Left colon (tissue), 2 donors: ENCODE measurements around the gene RAB3C. TPM values are rescaled to one million over a fixed set of nuclear protein-coding genes. Genes with fewer than 3 reads are reported as not detected.
"Not testable (repeated sequence)": the region's sequence is repeated elsewhere in the genome, so short reads cannot be mapped to it uniquely, and the experiment has no call there.

ENCODE experiments used
- ATAC-seq: fragments of 200-7000 bp; cut with Tn5 transposase; one replicate; pipeline ENCODE4 v1.9.1; 2020; ENCODE audit warnings: mild to moderate bottlenecking, moderate library complexity
- DNase-seq, 2 donors: peaks; one replicate each; pipeline ENCODE4 v3.0.0-alpha.2; 2020
- intact Hi-C, 2 donors: fragments of 100-400 bp; cut with DNase I in 1 of 2; cut with micrococcal nuclease in 1 of 2; formaldehyde crosslinking; loops; one replicate each; pipeline versions ENCODE4 v1.11.2 to v1.14.0; 2022; cut with DNase I, micrococcal nuclease
- long read RNA-seq: library from polyadenylated mRNA; unstranded; transcript quantifications from one replicate; pipeline ENCODE4 v2.0.0, GENCODE V29; 2021
- total RNA-seq, 2 donors: library from RNA; stranded (reverse); fragmentation: NEBNext Ultra II Directional; extraction: Animal tissue kit (Norgen Biotek cat#: 25700); gene quantifications; one replicate each; pipeline ENCODE4 v1.2.1, GENCODE V29; 2021
- donor health status: DM: no; HTN: no; CAD: no.
- donor health status: DM: yes; HTN: yes; CAD: no.

RAB3C gene
- total RNA-seq = 1 to 10 TPM; 1.2 to 2.2 TPM
- long read RNA-seq = 0 reads

- peak; percentile 90 to 92 for DNase-seq
- intact Hi-C loops = no loop called here
- peak; percentile 100 for ATAC-seq
Measured at GRCh38 chr5:58582803-58583491, at the start of gene RAB3C. TSS of gene RAB3C (plus strand) at chr5:58583075. CDS start at chr5:58583209, 134 bp downstream.

GRCh38 chr5:58541935-58542334, 40.9 kb upstream of the RAB3C start:
- DNase-seq, intact Hi-C loops, ATAC-seq: not testable (repeated sequence)

GRCh38 chr5:58542709-58543108, 40.2 kb upstream of the RAB3C start:
- no peak for ATAC-seq
- intact Hi-C loops = no loop called here
- DNase-seq = no peak

GRCh38 chr5:58543723-58544122, 39.2 kb upstream of the RAB3C start:
- no peak for DNase-seq
- intact Hi-C loops = no loop called here
- ATAC-seq = no peak

GRCh38 chr5:58544195-58544594, 38.7 kb upstream of the RAB3C start:
- DNase-seq (no peak), ATAC-seq (no peak)
- intact Hi-C loops = no loop called here

GRCh38 chr5:58544926-58545325, 37.9 kb upstream of the RAB3C start:
- ATAC-seq (no peak), DNase-seq (no peak)
- intact Hi-C loops = no loop called here

GRCh38 chr5:58545912-58546311, 37.0 kb upstream of the RAB3C start:
- intact Hi-C loops = no loop called here
- ATAC-seq (no peak), DNase-seq (no peak)

- intact Hi-C loops = no loop called here
- ATAC-seq = no peak
- no peak for DNase-seq
Measured at GRCh38 chr5:58548068-58548467, 34.8 kb upstream of the RAB3C start.

- intact Hi-C loops = no loop called here
- ATAC-seq (no peak), DNase-seq (no peak)
Measured at GRCh38 chr5:58551492-58551891, 31.4 kb upstream of the RAB3C start.

- intact Hi-C loops, DNase-seq, ATAC-seq: not testable (repeated sequence)
Measured at GRCh38 chr5:58557665-58558338, 25.1 kb upstream of the RAB3C start.

- ATAC-seq, intact Hi-C loops, DNase-seq: not testable (repeated sequence)
Measured at GRCh38 chr5:58563016-58563700, 19.7 kb upstream of the RAB3C start.

GRCh38 chr5:58564043-58564832, 18.6 kb upstream of the RAB3C start:
- ATAC-seq, intact Hi-C loops, DNase-seq: not testable (repeated sequence)

- ATAC-seq = no peak
- no peak for DNase-seq
- intact Hi-C loops = no loop called here
Measured at GRCh38 chr5:58565033-58565432, 17.8 kb upstream of the RAB3C start.

GRCh38 chr5:58571501-58571900, 11.4 kb upstream of the RAB3C start:
- DNase-seq (no peak), ATAC-seq (no peak)
- intact Hi-C loops = no loop called here

- intact Hi-C loops, DNase-seq, ATAC-seq: not testable (repeated sequence)
Measured at GRCh38 chr5:58572973-58573372, 9.9 kb upstream of the RAB3C start.

- DNase-seq (no peak), ATAC-seq (no peak)
- intact Hi-C loops = no loop called here
Measured at GRCh38 chr5:58579781-58580180, 3.1 kb upstream of the RAB3C start.

- intact Hi-C loops = no loop called here
- peak; percentile 24 for ATAC-seq
- peak in 1 of 2 donors; percentile 12 for DNase-seq
Measured at GRCh38 chr5:58582019-58582802, 664 bp upstream of the RAB3C start.

- no peak for DNase-seq
- intact Hi-C loops = no loop called here
- no peak for ATAC-seq
Measured at GRCh38 chr5:58595952-58596351, 13.1 kb downstream of the RAB3C start.
